GF-D8 (cell line): ENCODE results near the gene SHB.
"Not testable (repeated sequence)": the region's sequence is repeated elsewhere in the genome, so short reads cannot be mapped to it uniquely, and the experiment has no call there.

ENCODE experiments used
- DNase-seq: peaks from one replicate; lab custom pipeline; 2025; lab: John Stamatoyannopoulos, UW

The SHB gene

DNA sequence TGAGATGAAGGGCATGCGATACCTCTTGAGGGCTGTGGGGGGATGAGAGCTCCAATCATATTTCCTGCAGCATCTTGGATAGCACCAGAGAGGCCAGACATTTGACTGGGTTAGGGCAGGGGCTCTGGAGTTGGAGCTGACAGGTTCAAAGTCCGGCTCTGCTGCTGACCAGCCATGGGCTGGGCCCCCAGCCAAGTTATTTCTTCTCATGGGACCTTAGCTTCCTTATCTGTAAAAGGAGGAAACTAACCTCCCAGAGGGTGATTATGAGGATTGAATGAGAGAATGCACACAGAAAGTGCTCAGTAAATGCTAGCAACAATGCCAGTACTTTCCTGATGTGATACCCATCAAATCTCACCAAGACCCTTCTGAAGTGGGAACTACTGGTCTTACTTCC is 99.9 kb downstream of the SHB start:
- DNase-seq, result no peak

GRCh38 chr9:37968228-37968701 is 100.8 kb downstream of the SHB start:
- DNase-seq, result no peak

- no peak for DNase-seq
Measured at GRCh38 chr9:37967761-37968080, 101.3 kb downstream of the SHB start.

- no peak for DNase-seq
Measured at GRCh38 chr9:37967014-37967760, 101.8 kb downstream of the SHB start.

- no peak for DNase-seq
Measured at GRCh38 chr9:37966412-37967013, 102.5 kb downstream of the SHB start.

GRCh38 chr9:37965676-37966345 is 103.2 kb downstream of the SHB start:
- not testable (repeated sequence) for DNase-seq

DNA sequence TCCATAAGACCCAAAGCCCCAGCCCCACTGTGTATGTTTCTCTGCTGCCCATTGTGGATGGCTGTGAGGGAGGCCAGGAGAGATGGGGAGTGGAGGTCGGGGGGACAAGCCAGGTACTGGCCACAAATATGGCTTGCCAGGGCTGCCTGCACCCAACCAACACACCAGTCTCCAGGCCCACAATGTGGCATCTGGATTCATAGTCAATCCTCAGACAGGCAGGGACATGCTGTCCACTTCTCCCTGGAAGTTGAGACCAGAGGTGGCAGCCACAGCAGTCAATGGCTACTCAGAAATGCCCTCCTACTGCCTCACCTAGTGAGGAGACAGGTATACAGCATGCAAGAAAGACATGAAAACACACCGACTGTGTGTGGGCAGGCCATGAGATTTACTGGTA is 103.9 kb downstream of the SHB start:
- DNase-seq, result no peak

- DNase-seq, result no peak
Measured at GRCh38 chr9:37964740-37965081, 104.3 kb downstream of the SHB start.

DNA sequence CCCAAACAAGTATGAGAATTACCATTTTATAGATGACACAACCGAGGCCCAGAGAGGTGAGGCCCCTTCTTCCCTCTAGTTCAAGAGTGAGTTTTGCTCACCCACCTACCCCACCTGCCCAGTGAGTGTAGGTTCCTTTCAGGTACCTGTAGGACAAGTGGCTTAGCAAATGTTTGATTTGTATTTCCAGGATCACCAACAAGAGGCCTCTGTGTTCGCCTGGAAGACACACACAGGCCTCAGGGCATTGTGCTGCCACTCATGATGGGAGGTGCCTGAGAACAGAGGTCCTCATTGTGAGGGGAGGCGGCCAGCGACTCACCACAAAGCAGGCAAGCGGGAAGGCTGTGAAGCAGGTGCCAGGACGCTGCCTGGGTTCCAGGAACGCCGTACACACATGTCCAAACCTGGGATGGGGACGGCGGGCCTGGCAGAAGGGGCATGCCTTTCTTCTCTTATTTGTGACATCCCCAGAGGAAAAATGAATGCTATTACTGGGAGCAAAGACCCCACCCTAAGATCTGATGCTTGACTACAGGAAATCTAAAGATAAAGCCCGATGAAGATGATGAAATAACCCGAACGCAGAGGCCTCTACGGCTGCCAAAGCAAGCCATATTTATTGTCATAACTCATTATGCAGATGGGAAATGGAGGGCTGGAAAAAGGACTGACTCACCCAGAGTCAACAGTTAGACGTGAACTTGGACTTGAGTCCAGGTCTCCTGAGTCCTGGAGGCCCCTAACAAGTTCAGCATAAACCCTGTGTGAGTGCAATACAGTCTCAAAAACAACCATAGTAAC is 104.9 kb downstream of the SHB start:
- no peak for DNase-seq

GRCh38 chr9:37961351-37961750 is 107.7 kb downstream of the SHB start:
- no peak for DNase-seq

- no peak for DNase-seq
Measured at GRCh38 chr9:37960631-37961030, 108.4 kb downstream of the SHB start.

DNA sequence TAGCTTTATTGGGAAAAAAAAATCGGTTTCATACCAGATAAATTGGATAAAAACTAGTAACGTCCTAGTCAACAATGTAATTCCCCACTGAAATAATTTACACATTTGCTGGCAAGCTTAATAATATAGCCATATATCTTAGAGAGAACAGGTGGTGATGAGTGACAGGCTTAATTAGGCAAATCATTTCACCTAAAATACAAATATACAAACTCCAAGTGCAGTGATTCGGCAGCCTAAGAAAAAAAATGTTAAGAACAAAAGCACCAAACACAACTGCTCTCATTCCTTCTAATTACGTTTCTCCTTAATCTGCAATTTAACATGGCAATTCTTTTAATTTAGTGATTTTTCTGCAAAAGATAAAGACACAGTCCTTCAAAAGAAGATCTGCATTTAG is 109.1 kb downstream of the SHB start:
- no peak for DNase-seq

DNA sequence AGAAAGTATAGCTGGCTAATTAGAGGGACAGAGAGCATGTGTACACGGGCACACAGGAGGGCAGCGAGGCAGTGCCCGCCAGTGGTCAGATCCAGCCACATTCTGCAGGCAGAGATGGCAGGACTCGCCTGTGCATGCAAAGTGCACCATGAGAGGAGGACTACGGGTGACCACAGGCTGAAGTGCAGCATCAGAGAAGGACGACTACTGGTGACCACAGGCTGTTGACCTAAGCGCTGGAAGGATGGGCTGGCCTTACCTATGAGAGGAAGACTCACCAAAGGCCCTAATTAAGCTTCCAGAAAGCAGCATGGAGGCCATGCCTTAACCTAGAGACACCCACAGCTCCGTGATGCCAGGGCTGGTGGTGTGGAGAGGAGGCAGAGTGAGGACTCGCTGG is 110.9 kb downstream of the SHB start:
- DNase-seq, result no peak

GRCh38 chr9:37957664-37957953 is 111.4 kb downstream of the SHB start:
- no peak for DNase-seq

DNA sequence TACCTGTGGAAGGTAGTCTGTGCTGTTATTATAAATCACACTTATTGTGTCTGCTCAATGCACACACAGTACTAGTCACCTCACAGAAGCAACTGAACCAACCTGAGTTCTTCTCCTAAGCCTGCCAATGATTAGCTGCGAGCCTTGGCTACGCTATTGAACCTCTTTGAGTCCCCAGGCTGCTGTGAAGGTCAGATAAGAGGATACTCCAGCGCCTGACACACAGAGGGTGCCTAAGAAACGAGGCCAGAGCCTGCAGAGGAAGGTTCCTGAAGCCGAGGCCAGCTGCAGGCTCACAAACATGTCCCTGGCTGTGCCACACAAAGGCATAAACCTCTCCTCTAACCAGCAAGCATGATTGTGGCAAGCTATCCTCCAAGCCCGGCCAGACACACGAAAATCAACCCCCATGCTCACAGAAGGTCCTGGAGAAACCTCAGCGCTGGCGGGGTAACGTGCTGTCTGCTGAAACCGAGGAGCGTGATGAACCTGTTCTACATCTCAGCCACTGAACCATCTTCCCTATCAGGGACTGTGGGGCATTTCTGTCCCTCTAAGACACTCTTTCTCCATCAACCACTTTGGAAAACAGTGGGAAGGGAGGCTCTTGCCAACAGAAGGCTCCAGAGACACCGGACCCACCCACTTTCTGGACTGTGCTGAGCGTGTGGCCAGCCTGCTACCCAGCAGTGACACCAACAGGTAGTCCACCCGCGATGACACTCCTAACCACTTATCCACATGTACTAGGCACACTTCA is 111.9 kb downstream of the SHB start:
- no peak for DNase-seq

GRCh38 chr9:37956423-37956820 is 112.6 kb downstream of the SHB start:
- DNase-seq, result no peak

GRCh38 chr9:37955781-37956422 is 113.1 kb downstream of the SHB start:
- DNase-seq, result no peak

DNA sequence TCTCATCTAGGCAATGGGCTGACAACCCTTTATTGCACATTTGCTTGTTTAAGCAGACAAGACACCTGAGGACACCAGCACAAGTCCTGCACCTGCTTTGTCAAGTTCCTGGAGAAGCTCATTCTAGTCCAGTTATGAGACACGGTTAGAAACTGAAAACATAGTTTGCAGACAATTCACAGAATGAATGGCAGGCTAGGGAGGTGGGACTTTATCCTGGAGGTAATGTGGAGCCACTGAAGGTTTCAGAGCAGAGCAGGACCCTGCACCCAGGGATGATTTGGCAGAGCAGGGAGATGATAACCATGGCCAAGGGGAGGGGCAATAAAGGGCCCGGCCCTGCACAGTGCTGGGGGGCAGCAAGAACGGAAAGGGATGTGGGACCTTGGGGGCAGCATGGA is 114.4 kb downstream of the SHB start:
- no peak for DNase-seq

DNA sequence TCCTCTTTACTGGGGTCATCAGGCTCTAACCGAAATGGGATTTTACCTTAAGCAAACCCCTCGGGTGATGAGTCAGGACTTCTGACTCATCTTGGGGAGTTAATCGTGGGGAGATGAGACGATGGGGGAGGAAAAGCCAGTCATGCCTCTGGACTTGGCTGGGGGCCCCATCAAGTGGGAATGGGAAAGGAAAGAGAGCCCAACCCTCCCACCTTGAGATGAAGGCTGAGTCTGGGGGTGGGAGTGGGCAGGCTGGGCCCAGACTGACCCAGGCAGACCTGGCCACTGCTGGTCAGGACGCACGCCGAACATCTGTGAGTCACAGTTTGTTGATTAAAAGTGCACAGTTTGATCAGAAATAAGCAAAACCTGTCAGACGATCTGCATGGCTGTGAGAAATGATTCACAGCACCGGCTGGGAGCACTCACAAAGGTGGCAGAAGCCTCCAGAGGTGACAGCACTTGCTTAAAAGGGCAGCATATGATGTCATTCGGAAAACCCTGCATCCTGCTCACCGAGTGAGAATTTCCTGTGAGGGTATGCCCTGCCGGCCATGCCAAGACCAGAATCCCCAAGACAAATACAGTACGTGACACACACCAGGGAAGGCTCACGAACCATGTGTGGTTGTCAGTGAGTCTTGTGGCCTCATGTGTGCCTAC is 115.1 kb downstream of the SHB start:
- no peak for DNase-seq

DNA sequence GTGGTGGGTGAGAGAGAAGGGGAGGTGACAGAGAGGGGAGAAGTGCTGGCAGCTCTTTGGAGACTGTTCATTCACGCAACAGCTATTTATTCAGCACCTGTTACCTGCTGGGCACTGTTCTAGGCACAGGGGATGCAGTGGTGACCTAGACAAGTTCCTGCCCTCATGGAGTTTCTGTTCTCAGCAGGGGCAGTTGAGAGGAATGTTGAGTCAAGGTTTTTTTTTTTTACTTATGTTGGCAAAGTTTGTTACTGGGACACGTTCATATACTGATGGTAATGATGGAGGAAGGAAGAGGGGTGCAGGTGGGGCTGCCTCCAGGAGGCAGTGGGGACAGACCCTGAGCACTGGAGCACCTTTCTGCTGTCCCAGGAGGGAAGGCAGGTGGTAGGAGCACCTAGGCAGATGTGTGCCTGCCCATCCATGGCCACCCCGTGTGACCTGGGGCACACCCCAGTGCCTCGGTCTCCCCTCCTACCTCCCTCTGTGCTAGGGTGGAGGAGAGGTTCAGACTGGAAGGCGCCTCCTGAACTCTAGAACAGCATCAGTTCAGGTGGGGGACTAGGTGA is 115.7 kb downstream of the SHB start:
- DNase-seq, result no peak

DNA sequence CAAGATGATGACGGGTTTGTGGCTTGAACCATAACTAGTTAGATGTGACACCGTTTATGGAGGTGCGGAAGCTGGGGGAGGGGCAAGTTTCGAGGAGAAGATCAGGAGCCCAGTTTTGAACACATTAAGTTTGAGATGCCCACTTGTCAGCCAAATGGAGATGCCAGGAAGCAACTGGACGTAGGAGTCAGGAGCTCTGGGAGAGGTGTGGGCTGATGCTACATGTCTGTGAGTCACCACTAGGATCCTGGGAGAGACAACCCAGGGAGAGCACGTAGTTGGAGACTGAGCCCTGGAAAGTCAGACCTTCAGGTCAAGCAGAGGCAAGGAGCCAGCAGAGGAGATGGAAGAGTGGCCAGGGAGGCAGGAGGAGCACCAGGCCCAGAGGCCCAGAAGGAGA is 116.3 kb downstream of the SHB start:
- DNase-seq, result no peak
